ENCODE results near the gene METTL25B.

Gene METTL25B

GRCh38 chr1:156773607-156774006, 45.3 kb downstream of the METTL25B start:
- no peak for FAIRE-seq

GRCh38 chr1:156775799-156776198, 47.5 kb downstream of the METTL25B start:
- FAIRE-seq, result no peak

- FAIRE-seq, result no peak
These were observed 48.7 kb downstream of the METTL25B start for GRCh38 chr1:156776942-156777341.

DNA sequence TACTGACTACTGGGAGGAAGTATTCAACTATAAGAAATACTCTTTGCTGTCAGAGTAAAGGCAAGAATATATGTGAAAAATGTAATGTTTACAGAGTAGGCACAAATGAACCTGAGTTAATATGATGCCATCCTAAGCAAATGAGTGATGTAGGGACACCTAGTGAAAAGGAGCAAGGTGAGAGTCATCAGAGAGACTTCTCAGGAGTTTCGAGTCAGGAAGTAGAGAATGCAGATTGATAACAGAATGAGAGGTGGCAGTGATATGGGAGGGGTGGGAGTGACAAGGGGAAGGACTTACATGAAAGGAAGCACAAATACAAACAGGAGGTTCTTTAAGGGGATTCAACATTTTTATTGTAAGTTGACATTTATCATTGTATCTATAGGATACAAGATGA, 49.3 kb downstream of the METTL25B start:
- no peak for FAIRE-seq

DNA sequence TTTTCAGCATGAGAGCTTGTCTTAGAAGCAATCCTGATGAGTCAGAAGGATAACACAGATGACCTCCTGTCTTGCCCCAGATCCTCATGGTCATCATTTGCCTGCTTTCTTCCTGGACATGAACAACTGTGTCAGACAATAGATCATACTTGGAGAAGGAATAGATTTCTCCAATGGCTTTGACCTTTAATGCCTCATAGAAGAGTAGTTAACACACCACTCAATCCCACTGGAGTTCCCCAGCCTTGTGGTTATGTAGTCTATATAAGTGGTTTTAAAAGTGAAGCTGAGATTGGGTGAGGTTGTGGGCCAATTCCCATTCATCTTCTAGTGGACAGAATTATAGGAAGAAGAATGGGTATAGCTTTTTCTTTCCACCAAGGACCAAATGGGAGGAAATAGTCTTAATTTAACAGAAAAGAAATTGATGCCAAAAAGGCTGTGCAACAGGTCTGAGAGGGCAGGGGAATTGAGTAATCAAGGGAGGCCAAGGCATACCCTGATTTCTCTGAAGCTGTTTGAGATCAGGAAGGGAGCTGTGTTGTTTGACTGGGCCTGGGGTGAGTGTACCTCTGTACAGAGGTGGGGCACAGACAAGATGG, 53.4 kb downstream of the METTL25B start:
- no peak for FAIRE-seq

DNA sequence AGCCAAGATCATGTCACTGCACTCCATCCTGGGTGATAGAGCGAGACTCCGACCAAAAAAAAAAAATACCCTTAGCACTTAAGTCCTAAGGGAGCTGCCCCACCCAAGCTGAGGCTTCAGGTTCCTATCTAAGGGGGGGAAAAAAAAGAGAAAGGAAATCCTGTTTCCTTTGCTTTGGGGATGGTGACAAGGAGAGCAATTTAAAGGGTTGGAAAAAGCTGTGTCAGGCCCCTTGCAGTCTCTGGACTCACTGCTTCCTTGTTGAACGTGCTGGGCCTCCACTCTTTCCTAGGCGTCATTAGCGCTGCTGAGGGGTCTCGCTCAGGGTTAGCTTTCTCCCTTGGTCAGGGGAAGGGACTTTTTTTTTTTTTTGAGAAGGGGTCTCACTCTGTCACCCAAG, 57.2 kb downstream of the METTL25B start:
- no peak for FAIRE-seq

Data from G401.6 (cell line).